ENCODE results near the gene DHRS7. TPM values are rescaled to one million over a fixed set of nuclear protein-coding genes. Genes with fewer than 3 reads are reported as not detected.

The DHRS7 gene
- polyA plus RNA-seq, 1 of the 3 experiments (the other 2 are of a cell fraction): 88.7 TPM

DNA sequence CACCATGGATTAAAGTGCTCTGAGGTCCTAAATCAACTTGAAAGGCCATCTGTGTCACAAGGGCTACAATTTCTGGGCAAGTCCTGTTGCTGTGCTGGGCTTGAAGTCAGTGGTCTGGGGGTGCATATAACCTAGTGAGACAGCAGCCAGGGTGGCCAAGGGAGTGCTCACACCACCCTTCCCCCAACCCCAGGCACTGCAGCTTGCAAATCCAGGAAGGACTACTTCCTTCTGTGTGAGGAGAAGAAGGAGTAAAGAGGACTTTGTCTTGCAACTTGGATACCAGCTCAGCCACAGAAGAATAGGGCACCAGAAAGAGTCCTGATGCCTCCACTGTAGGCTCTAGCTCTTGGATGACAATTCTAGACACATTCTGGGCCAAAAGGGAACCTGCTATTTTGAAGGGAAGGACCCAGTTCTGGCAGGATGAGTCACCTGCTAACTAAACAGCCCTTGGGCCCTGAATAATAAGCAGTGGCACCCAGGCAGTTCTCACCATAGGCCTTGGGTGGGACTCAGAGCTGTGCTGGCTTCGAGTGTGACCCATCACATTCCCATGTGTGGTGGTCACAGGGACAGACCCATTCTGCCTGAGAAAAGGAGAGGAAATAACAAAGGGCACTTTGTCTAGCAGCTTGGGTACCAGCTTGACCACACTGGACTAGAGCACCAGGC lies 32.6 kb upstream of the DHRS7 start:
- H3K4me2 ChIP-seq: no peak overlapping the region
- CTCF ChIA-PET: interaction anchor here (1.0 to 1.4 kb wide), 3 partner anchors 12 to 301 kb away, joined by 3 read pairs; no protein-coding TSS in a partner anchor
- no peak overlapping the region for H3K9ac ChIP-seq
- H3K27ac ChIP-seq (ENCODE audit: low read depth in 2 of 2, low read length in 1 of 2): no peak overlapping the region
- H3K79me2 ChIP-seq (ENCODE audit: insufficient read depth): no peaks in the 10 kb centered on the region
- H3F3A ChIP-seq (replicated peaks; ENCODE audit: insufficient read depth): no peaks in the 10 kb centered on the region
- H3K4me1 ChIP-seq (ENCODE audit: control insufficient read depth in 1 of 2, insufficient read depth in 2 of 2, low read depth in 1 of 2, low read length in 1 of 2): no peaks in the 10 kb centered on the region
- no peaks in the 10 kb centered on the region for H3K27me3 ChIP-seq (ENCODE audit: insufficient read depth)
- H4K20me1 ChIP-seq (ENCODE audit: insufficient read depth): no peaks in the 10 kb centered on the region
- H3K9me3 ChIP-seq: no peaks in the 10 kb centered on the region; the same call in 1 of the 2 replicates
- H3K4me3 ChIP-seq (ENCODE audit: low read depth in 2 of 2, low read length in 1 of 2): no peak overlapping the region
- no peak for DNase-seq
- no peaks in the 10 kb centered on the region for H3K9me2 ChIP-seq
- H2AFZ ChIP-seq (ENCODE audit: low read depth): no peak overlapping the region
- no peaks in the 10 kb centered on the region for H3K36me3 ChIP-seq (replicated peaks in 1 of 2; ENCODE audit: control insufficient read depth in 1 of 2, insufficient read depth in 2 of 2, low read length in 1 of 2)
- POLR2A ChIA-PET: no interaction called here
- TF ChIP-seq EZH2phosphoT487 (IDR thresholded peaks at IDR 0.05; ENCODE audit: borderline replicate concordance, low read depth) (no peak), RXRA (IDR thresholded peaks at IDR 0.05; ENCODE audit: borderline replicate concordance, low read depth) (no peak), PBX3 (IDR thresholded peaks at IDR 0.05) (no peak), GABPA (IDR thresholded peaks at IDR 0.05; ENCODE audit: low read depth) (no peak), TCF12 (IDR thresholded peaks at IDR 0.05) (no peak), REST (IDR thresholded peaks at IDR 0.05; ENCODE audit: low read depth, low read length) (no peak), MEF2A (IDR thresholded peaks at IDR 0.05; ENCODE audit: borderline replicate concordance, low read depth) (no peak)
- TF ChIP-seq, protein P1, sequence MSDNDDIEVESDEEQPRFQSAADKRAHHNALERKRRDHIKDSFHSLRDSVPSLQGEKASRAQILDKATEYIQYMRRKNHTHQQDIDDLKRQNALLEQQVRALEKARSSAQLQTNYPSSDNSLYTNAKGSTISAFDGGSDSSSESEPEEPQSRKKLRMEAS (IDR thresholded peaks at IDR 0.05; ENCODE audit: low read depth): no peak
- WGBS (ENCODE audit: low lambda C conversion rate): 45% methylated on average over 1 of the region's 1 CpG

GRCh38 chr14:60196291-60196690 lies 31.1 kb upstream of the DHRS7 start:
- POLR2A ChIA-PET: no interaction called here
- 2% methylated on average over 2 of the region's 2 CpGs for WGBS (ENCODE audit: low lambda C conversion rate)

More at GRCh38 chr14:60196291-60196690, 31.1 kb upstream of the DHRS7 start:
- no peak overlapping the region for H3K9ac ChIP-seq
- H3K27ac ChIP-seq (ENCODE audit: low read depth in 2 of 2, low read length in 1 of 2): no peak overlapping the region
- no peak overlapping the region for H2AFZ ChIP-seq (ENCODE audit: low read depth)
- no peaks in the 10 kb centered on the region for H3K4me1 ChIP-seq (ENCODE audit: control insufficient read depth in 1 of 2, insufficient read depth in 2 of 2, low read depth in 1 of 2, low read length in 1 of 2)
- no peaks in the 10 kb centered on the region for H3K79me2 ChIP-seq (ENCODE audit: insufficient read depth)
- H4K20me1 ChIP-seq (ENCODE audit: insufficient read depth): no peaks in the 10 kb centered on the region
- H3K27me3 ChIP-seq (ENCODE audit: insufficient read depth): no peaks in the 10 kb centered on the region
- H3K9me3 ChIP-seq: no peaks in the 10 kb centered on the region; the same call in 1 of the 2 replicates
- no peaks in the 10 kb centered on the region for H3F3A ChIP-seq (replicated peaks; ENCODE audit: insufficient read depth)
- H3K9me2 ChIP-seq: no peaks in the 10 kb centered on the region
- TF ChIP-seq JUND (IDR thresholded peaks at IDR 0.05) (peak; percentile 3; the same call in 1 of the 2 replicates), FOXJ3 (CRISPR knock-in tag; IDR thresholded peaks at IDR 0.05) (no peak), EP300 (IDR thresholded peaks at IDR 0.05; ENCODE audit: borderline replicate concordance in 1 of 2, low read depth in 1 of 2, low read length in 1 of 2) (0 out of 4 replicates have a peak, but pooled peaks of 1 of the 2 experiments have one; percentile 9), TCF12 (IDR thresholded peaks at IDR 0.05) (0 out of 2 replicates have a peak, but pooled peaks have one; percentile 24)
- CTCF ChIA-PET: interaction anchor here (1.1 to 1.6 kb wide), 3 partner anchors 12 to 290 kb away, joined by 3 to 5 read pairs (median 4); no protein-coding TSS in a partner anchor
- H3K36me3 ChIP-seq (replicated peaks in 1 of 2; ENCODE audit: control insufficient read depth in 1 of 2, insufficient read depth in 2 of 2, low read length in 1 of 2): no peaks in the 10 kb centered on the region
- no peak overlapping the region for H3K4me3 ChIP-seq (ENCODE audit: low read depth in 2 of 2, low read length in 1 of 2)
- H3K4me2 ChIP-seq: no peak overlapping the region
- DNase-seq: no peak

Data from SK-N-SH (cell line).